ENCODE measurements around the gene OR51F1.

The OR51F1 gene

DNA sequence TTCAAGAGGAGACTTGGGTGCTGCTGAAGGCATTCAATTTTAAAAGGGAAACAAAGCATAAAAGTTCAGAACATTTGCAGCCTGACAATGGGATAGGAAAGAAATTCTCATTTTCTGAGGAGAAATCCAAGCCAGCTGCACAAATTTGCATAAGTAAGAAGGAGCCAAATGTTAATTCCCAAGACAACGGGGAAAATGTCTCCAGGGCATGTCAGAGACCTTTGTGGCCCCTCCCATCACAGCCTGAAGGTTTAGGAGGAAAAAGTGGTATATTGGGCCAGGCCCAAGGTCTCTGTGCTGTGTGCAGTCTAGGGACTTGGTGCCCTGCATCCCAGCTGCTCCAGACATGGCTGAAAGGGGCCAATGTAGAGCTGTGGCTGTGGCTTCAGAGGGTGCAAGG, 12.7 kb upstream of the OR51F1 start:
- no peak for TF ChIP-seq ZFX (IDR thresholded peaks at IDR 0.05; ENCODE audit: borderline replicate concordance)
- TF ChIP-seq, protein P1, sequence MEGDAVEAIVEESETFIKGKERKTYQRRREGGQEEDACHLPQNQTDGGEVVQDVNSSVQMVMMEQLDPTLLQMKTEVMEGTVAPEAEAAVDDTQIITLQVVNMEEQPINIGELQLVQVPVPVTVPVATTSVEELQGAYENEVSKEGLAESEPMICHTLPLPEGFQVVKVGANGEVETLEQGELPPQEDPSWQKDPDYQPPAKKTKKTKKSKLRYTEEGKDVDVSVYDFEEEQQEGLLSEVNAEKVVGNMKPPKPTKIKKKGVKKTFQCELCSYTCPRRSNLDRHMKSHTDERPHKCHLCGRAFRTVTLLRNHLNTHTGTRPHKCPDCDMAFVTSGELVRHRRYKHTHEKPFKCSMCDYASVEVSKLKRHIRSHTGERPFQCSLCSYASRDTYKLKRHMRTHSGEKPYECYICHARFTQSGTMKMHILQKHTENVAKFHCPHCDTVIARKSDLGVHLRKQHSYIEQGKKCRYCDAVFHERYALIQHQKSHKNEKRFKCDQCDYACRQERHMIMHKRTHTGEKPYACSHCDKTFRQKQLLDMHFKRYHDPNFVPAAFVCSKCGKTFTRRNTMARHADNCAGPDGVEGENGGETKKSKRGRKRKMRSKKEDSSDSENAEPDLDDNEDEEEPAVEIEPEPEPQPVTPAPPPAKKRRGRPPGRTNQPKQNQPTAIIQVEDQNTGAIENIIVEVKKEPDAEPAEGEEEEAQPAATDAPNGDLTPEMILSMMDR (IDR thresholded peaks at IDR 0.05), result no peak
- H3K27ac ChIP-seq, result no peak overlapping the region

DNA sequence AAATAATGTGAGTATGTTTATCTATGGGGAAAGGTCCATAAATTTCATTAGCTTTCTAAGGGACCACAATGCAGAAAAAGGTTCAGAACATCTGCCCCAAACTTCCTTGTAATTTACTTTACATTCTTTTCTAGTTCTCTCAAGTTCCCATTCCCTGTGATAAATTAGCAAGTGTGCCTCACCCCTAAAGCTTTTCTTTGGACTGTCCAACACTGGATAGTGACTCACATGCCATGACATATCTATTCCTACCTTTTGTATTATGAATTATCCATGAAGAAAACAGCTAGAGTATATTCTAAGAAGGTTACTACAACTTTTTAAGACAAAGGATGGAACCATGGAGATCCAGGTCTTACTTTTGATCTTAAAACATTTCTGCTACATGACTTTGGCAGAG, 1.6 kb downstream of the OR51F1 start:
- no peak for TF ChIP-seq ZFX (IDR thresholded peaks at IDR 0.05; ENCODE audit: borderline replicate concordance)
- H3K27ac ChIP-seq, result no peak overlapping the region

DNA sequence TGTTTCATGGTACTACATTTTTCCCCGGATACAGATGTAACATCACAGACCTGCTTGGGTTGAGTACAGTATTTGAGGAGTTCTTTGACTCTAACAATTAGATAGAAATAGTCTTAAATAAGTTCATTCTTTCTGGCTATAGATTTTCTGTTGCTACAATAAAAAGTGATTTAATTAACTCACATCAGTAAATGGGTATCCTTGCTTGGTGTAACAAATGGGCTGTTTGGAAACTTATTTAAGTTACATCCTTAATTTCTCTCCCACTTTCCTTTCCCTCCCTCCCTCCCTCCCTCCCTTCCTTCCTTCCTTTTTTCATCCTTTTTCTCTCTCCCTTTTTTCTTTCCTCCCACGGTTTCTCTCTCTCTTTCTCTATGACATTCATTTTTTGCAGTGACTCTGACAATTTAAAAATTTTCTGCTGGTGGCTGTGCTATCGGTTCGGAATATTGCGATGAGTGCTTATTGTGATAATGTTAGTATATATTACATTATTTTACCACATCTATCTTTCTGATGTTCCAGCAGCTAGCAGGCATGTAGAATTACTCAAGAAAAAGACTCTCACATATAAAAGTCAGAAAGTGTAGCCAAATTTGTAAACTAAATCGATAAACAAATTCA, 3.2 kb downstream of the OR51F1 start:
- no peak overlapping the region for H3K27ac ChIP-seq
- TF ChIP-seq ZFX (IDR thresholded peaks at IDR 0.05; ENCODE audit: borderline replicate concordance), result no peak
- TF ChIP-seq, protein P1 (IDR thresholded peaks at IDR 0.05), result no peak

- no peak overlapping the region for H3K27ac ChIP-seq
- TF ChIP-seq ZFX (IDR thresholded peaks at IDR 0.05; ENCODE audit: borderline replicate concordance), result no peak
- TF ChIP-seq, protein P1 (IDR thresholded peaks at IDR 0.05), result no peak
Observed at GRCh38 chr11:4763096-4763495, 6.6 kb downstream of the OR51F1 start.

- no peak overlapping the region for H3K27ac ChIP-seq
- no peak for TF ChIP-seq ZFX (IDR thresholded peaks at IDR 0.05; ENCODE audit: borderline replicate concordance)
- TF ChIP-seq, protein P1 (IDR thresholded peaks at IDR 0.05), result no peak
Observed at GRCh38 chr11:4751201-4751600, 18.5 kb downstream of the OR51F1 start.

GRCh38 chr11:4748438-4748837, 21.3 kb downstream of the OR51F1 start:
- TF ChIP-seq ZFX (IDR thresholded peaks at IDR 0.05; ENCODE audit: borderline replicate concordance), result no peak
- TF ChIP-seq, protein P1 (IDR thresholded peaks at IDR 0.05), result no peak
- no peak overlapping the region for H3K27ac ChIP-seq

DNA sequence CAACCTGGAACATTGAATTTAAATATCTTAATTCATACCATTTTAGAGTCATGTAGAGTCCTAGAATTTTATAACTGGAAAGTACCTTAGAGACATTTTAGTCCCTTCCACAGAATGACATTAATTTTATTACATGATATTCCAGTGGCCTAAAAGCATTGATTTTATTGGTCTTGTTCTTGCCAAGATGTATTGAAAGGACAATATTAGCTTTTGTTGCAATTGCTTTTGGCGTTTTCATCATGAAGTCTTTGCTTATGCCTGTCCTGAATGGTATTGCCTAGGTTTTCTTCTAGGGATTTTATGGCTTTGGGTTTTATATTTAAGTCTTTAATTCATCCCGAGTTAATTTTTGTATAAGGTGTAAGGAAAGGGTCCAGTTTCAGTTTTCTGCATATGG, 29.0 kb downstream of the OR51F1 start:
- no peak for TF ChIP-seq ZFX (IDR thresholded peaks at IDR 0.05; ENCODE audit: borderline replicate concordance)
- TF ChIP-seq, protein P1 (IDR thresholded peaks at IDR 0.05), result no peak
- H3K27ac ChIP-seq, result no peak overlapping the region

- H3K27ac ChIP-seq, result peak overlapping the region; percentile 5; the same call in 1 of the 2 replicates
- TF ChIP-seq, protein P1 (IDR thresholded peaks at IDR 0.05), result no peak
- no peak for TF ChIP-seq ZFX (IDR thresholded peaks at IDR 0.05; ENCODE audit: borderline replicate concordance)
Observed at GRCh38 chr11:4727171-4727570, 42.6 kb downstream of the OR51F1 start.
